ENCODE results near the gene TSNAX. TPM values are rescaled to one million over a fixed set of nuclear protein-coding genes. Genes with fewer than 3 reads are reported as not detected.

TSNAX gene
- total RNA-seq, 1 experiment from 2014 or later, result 47.1 TPM

DNA sequence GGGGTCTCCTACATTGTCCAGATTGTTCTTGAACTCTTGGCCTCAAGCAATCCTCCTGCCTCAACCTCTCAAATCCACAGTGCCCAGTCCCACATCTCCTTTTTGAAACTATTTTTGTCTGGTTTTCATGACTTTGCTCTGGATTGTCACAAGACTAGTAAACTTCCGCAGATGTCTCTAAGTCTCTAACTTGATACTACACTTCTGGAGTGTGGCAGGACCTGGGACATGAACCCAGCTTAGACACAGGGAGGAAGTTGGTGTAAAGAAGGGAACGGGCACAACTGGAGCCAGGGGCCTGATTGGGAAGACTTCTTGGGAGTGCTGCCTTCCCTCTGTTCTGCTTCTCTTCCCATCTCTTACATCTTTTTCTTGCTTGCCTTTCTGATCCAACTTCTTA is 81.9 kb downstream of the TSNAX start (continued):
- TF ChIP-seq, protein P1, sequence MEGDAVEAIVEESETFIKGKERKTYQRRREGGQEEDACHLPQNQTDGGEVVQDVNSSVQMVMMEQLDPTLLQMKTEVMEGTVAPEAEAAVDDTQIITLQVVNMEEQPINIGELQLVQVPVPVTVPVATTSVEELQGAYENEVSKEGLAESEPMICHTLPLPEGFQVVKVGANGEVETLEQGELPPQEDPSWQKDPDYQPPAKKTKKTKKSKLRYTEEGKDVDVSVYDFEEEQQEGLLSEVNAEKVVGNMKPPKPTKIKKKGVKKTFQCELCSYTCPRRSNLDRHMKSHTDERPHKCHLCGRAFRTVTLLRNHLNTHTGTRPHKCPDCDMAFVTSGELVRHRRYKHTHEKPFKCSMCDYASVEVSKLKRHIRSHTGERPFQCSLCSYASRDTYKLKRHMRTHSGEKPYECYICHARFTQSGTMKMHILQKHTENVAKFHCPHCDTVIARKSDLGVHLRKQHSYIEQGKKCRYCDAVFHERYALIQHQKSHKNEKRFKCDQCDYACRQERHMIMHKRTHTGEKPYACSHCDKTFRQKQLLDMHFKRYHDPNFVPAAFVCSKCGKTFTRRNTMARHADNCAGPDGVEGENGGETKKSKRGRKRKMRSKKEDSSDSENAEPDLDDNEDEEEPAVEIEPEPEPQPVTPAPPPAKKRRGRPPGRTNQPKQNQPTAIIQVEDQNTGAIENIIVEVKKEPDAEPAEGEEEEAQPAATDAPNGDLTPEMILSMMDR (IDR thresholded peaks at IDR 0.05 in 2 of 3, conservative IDR thresholded peaks at IDR 0.05 in 1 of 3; ENCODE audit: borderline replicate concordance in 1 of 3, insufficient read depth in 1 of 3, low read depth in 2 of 3, low read length in 2 of 3), result no peak
- TF ChIP-seq POLR2A (IDR thresholded peaks at IDR 0.05; ENCODE audit: borderline replicate concordance, extremely low read depth, insufficient read depth, insufficient read length) (no peak), FOSL1 (IDR thresholded peaks at IDR 0.05; ENCODE audit: low read depth) (no peak)

DNA sequence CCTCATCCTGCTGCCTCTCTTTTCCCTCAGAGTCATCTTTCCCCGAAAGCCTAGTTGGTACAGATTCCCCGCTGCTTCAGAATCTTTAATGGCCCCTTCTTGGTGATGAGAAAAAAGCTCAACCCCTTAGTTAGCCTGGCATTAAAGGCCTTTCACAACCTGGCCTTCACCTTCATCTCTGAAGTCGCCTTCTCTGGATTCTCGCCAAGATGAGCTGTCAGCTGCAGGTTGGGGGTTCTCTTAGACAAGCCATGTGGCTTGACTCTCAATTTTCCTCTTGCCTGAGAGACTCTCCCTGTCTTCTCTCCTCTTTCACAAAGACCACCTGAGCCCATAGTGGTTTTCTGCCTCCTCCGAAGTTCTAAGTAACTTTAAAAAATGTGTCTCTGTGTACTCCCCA is 82.6 kb downstream of the TSNAX start:
- no peaks in the 10 kb centered on the region for H3K4me1 ChIP-seq (ENCODE audit: control insufficient read depth in 1 of 2, insufficient read depth in 2 of 2, low read length in 2 of 2)
- no peaks in the 10 kb centered on the region for H4K20me1 ChIP-seq (ENCODE audit: insufficient read depth)
- intact Hi-C loops (cut with micrococcal nuclease), result no loop called here
- no peak overlapping the region for H3K4me3 ChIP-seq (replicated peaks in 1 of 2; ENCODE audit: low read depth in 1 of 2, low read length in 2 of 2)
- H3K36me3 ChIP-seq (ENCODE audit: control insufficient read depth in 1 of 2, insufficient read depth in 2 of 2, low read length in 2 of 2), result no peaks in the 10 kb centered on the region
- H3K27me3 ChIP-seq (ENCODE audit: insufficient read depth, low read length), result no peaks in the 10 kb centered on the region; the same call in 1 of the 2 replicates
- DNase-seq (ENCODE audit: low read depth, low spot score) (no peak), ATAC-seq (no peak)
- no peak overlapping the region for H3K27ac ChIP-seq (ENCODE audit: low read depth, low read length)
- TF ChIP-seq SIN3A (IDR thresholded peaks at IDR 0.05; ENCODE audit: low read depth) (no peak), ELF1 (IDR thresholded peaks at IDR 0.05; ENCODE audit: borderline replicate concordance, low read depth) (no peak), EZH2 (IDR thresholded peaks at IDR 0.05) (no peak), CEBPB (IDR thresholded peaks at IDR 0.05; ENCODE audit: low read depth) (no peak), YY1 (IDR thresholded peaks at IDR 0.05; ENCODE audit: extremely low read depth, insufficient replicate concordance, low read depth, low read length) (no peak), EGR1 (IDR thresholded peaks at IDR 0.05; ENCODE audit: low read depth) (no peak), FOSL1 (IDR thresholded peaks at IDR 0.05; ENCODE audit: low read depth) (no peak), TCF7L2 (IDR thresholded peaks at IDR 0.05; ENCODE audit: borderline replicate concordance, extremely low read depth, insufficient read depth, insufficient read length) (no peak), SRF (IDR thresholded peaks at IDR 0.05; ENCODE audit: low read depth) (no peak), JUND (IDR thresholded peaks at IDR 0.05) (no peak), SP1 (IDR thresholded peaks at IDR 0.05; ENCODE audit: low read depth) (no peak), EZH2phosphoT487 (IDR thresholded peaks at IDR 0.05; ENCODE audit: borderline replicate concordance) (no peak), RAD21 (IDR thresholded peaks at IDR 0.05; ENCODE audit: low read depth) (no peak), CBX3 (IDR thresholded peaks at IDR 0.05; ENCODE audit: low read depth) (no peak)
- TF ChIP-seq, protein P2, sequence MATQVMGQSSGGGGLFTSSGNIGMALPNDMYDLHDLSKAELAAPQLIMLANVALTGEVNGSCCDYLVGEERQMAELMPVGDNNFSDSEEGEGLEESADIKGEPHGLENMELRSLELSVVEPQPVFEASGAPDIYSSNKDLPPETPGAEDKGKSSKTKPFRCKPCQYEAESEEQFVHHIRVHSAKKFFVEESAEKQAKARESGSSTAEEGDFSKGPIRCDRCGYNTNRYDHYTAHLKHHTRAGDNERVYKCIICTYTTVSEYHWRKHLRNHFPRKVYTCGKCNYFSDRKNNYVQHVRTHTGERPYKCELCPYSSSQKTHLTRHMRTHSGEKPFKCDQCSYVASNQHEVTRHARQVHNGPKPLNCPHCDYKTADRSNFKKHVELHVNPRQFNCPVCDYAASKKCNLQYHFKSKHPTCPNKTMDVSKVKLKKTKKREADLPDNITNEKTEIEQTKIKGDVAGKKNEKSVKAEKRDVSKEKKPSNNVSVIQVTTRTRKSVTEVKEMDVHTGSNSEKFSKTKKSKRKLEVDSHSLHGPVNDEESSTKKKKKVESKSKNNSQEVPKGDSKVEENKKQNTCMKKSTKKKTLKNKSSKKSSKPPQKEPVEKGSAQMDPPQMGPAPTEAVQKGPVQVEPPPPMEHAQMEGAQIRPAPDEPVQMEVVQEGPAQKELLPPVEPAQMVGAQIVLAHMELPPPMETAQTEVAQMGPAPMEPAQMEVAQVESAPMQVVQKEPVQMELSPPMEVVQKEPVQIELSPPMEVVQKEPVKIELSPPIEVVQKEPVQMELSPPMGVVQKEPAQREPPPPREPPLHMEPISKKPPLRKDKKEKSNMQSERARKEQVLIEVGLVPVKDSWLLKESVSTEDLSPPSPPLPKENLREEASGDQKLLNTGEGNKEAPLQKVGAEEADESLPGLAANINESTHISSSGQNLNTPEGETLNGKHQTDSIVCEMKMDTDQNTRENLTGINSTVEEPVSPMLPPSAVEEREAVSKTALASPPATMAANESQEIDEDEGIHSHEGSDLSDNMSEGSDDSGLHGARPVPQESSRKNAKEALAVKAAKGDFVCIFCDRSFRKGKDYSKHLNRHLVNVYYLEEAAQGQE (IDR thresholded peaks at IDR 0.05; ENCODE audit: low read depth), result no peak
- TF ChIP-seq, protein P3, sequence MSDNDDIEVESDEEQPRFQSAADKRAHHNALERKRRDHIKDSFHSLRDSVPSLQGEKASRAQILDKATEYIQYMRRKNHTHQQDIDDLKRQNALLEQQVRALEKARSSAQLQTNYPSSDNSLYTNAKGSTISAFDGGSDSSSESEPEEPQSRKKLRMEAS (IDR thresholded peaks at IDR 0.05), result no peak
- BruUV-seq (replicated peaks), result no TSS peak
- ChIA-PET POLR2A (no interaction called here), CTCF (no interaction called here), RAD21 (ENCODE audit: low non-redundant PET in 1 of 2, low total read pairs in 2 of 2, uncharacterized antibody in 2 of 2, unreplicated experiment in 2 of 2) (no interaction called here)
- H3K4me2 ChIP-seq (ENCODE audit: low read length), result no peak overlapping the region
- no peaks in the 10 kb centered on the region for H3K9me3 ChIP-seq (ENCODE audit: control insufficient read depth in 1 of 2, insufficient read depth in 1 of 2, low read depth in 1 of 2, low read length in 2 of 2)
- no peak overlapping the region for H3K9ac ChIP-seq (ENCODE audit: low read length)
- no peaks in the 10 kb centered on the region for H3K9me2 ChIP-seq (ENCODE audit: insufficient read depth)
- H2AFZ ChIP-seq (ENCODE audit: low read depth, low read length, poor library complexity, severe bottlenecking), result no peak overlapping the region
- H3K79me2 ChIP-seq (ENCODE audit: insufficient read depth, low read length), result no peaks in the 10 kb centered on the region
